ENCODE measurements around the gene CRY2. TPM values are rescaled to one million over a fixed set of nuclear protein-coding genes. Genes with fewer than 3 reads are reported as not detected.
A peak's percentile ranks its signal among the peaks of the same experiment; 100 is the strongest.
"Not testable (repeated sequence)": the region's sequence is repeated elsewhere in the genome, so short reads cannot be mapped to it uniquely, and the experiment has no call there.

Gene CRY2
- total and polyA plus RNA-seq, 7 experiments from 2014 or later, result 26.9 to 202 (median 66.0) TPM

- H3K4me3 ChIP-seq (ENCODE audit: low read length), result no peak overlapping the region
- no peaks in the 10 kb centered on the region for H3K36me3 ChIP-seq (ENCODE audit: control insufficient read depth in 2 of 3, insufficient read depth in 3 of 3, low read length in 3 of 3)
- Mint-ChIP-seq H3K4me3 (no peak overlapping the region), H3K27ac (peak overlapping the region in 1 of 9 donors; percentile 36), H3K27me3 (peaks cover 0 to 32% (median 7%) of the 10 kb centered on the region in 5 donors), H3K4me1 (peaks cover 7 to 32% (median 11%) of the 10 kb centered on the region in 7 donors), H3K36me3 (peaks cover 0 to 10% (median 0%) of the 10 kb centered on the region in 5 donors), H3K9me3 (peaks cover 0 to 9% (median 0%) of the 10 kb centered on the region in 11 donors)
- no peak overlapping the region for H3K27ac ChIP-seq (ENCODE audit: low read depth, low read length)
- no peaks in the 10 kb centered on the region for H3K4me1 ChIP-seq (ENCODE audit: control insufficient read depth in 2 of 2, insufficient read depth in 2 of 2, low read length in 2 of 2)
- H3K27me3 ChIP-seq (ENCODE audit: control insufficient read depth in 2 of 2, insufficient read depth in 2 of 2, low read length in 2 of 2), result no peaks in the 10 kb centered on the region
- DNase-seq (no peak), ATAC-seq (no peak)
- ChIA-PET CTCF (no interaction called here), POLR2A (no interaction called here)
- H3K9me3 ChIP-seq (ENCODE audit: control insufficient read depth in 2 of 3, low read length in 3 of 3), result no peaks in the 10 kb centered on the region
- intact Hi-C loops (cut with micrococcal nuclease), result no loop called here
Observed at GRCh38 chr11:45830596-45830995, 16.7 kb upstream of the CRY2 start.

GRCh38 chr11:45832811-45833441 is 14.3 kb upstream of the CRY2 start:
- Mint-ChIP-seq H3K4me1 (peaks cover 7 to 40% (median 11%) of the 10 kb centered on the region in 7 donors), H3K27ac (no peak overlapping the region), H3K4me3 (no peak overlapping the region), H3K27me3 (peaks cover 0 to 36% (median under 1%) of the 10 kb centered on the region in 5 donors), H3K36me3 (peaks cover 0 to 21% (median 0%) of the 10 kb centered on the region in 5 donors), H3K9me3 (peaks cover 0 to 2% (median 0%) of the 10 kb centered on the region in 11 donors)
- no peaks in the 10 kb centered on the region for H3K36me3 ChIP-seq (ENCODE audit: control insufficient read depth in 2 of 3, insufficient read depth in 3 of 3, low read length in 3 of 3)
- DNase-seq (no peak), ATAC-seq (no peak)
- ChIA-PET POLR2A (no interaction called here), CTCF (interaction anchor here (0.6 kb wide), 1 partner anchor 248 kb away, joined by 3 read pairs; no protein-coding TSS in a partner anchor)
- H3K27ac ChIP-seq (ENCODE audit: low read depth, low read length), result no peak overlapping the region
- H3K9me3 ChIP-seq (ENCODE audit: control insufficient read depth in 2 of 3, low read length in 3 of 3), result no peaks in the 10 kb centered on the region
- intact Hi-C loops (cut with micrococcal nuclease), result no loop called here
- no peaks in the 10 kb centered on the region for H3K27me3 ChIP-seq (ENCODE audit: control insufficient read depth in 2 of 2, insufficient read depth in 2 of 2, low read length in 2 of 2)
- H3K4me3 ChIP-seq (ENCODE audit: low read length), result no peak overlapping the region
- H3K4me1 ChIP-seq (ENCODE audit: control insufficient read depth in 2 of 2, insufficient read depth in 2 of 2, low read length in 2 of 2), result no peaks in the 10 kb centered on the region

- Histone ChIP-seq H3K4me1 (ENCODE audit: control insufficient read depth in 2 of 2, insufficient read depth in 2 of 2, low read length in 2 of 2) (no peaks in the 10 kb centered on the region), H3K9me3 (ENCODE audit: control insufficient read depth in 2 of 3, low read length in 3 of 3) (no peaks in the 10 kb centered on the region), H3K4me3 (ENCODE audit: low read length) (no peak overlapping the region), H3K27me3 (ENCODE audit: control insufficient read depth in 2 of 2, insufficient read depth in 2 of 2, low read length in 2 of 2) (no peaks in the 10 kb centered on the region), H3K36me3 (ENCODE audit: control insufficient read depth in 2 of 3, insufficient read depth in 3 of 3, low read length in 3 of 3) (no peaks in the 10 kb centered on the region), H3K27ac (ENCODE audit: low read depth, low read length) (no peak overlapping the region)
- ChIA-PET POLR2A (no interaction called here), CTCF (interaction anchor here (1.0 to 1.2 kb wide), 2 partner anchors 8 to 9 kb away, joined by 4 read pairs; no protein-coding TSS in a partner anchor)
- H3K36me3 Mint-ChIP-seq, result peaks cover 0 to 22% (median 0%) of the 10 kb centered on the region in 5 donors
- peaks cover 7 to 40% (median 11%) of the 10 kb centered on the region in 7 donors for H3K4me1 Mint-ChIP-seq
- peak overlapping the region in 3 of 9 donors; percentile 23 to 92 (median 75) for H3K27ac Mint-ChIP-seq
- no peak for ATAC-seq
- intact Hi-C loops (cut with micrococcal nuclease), result loop anchor here in 1 of 2 donors (1.0 kb wide), 3 partner anchors 10 to 28 kb away; partner anchors contain the start of genes CRY2 and SLC35C1
- H3K4me3 Mint-ChIP-seq, result peak overlapping the region in 2 of 10 donors; percentile 34 to 88
- peaks cover 0 to 4% (median 0%) of the 10 kb centered on the region in 11 donors for H3K9me3 Mint-ChIP-seq
- DNase-seq, result no peak
- peaks cover 0 to 35% (median 0%) of the 10 kb centered on the region in 5 donors for H3K27me3 Mint-ChIP-seq
Observed at GRCh38 chr11:45833761-45834160, 13.5 kb upstream of the CRY2 start.

- ATAC-seq (peak; percentile 47), DNase-seq (peak in 1 of 9 donors; percentile 27)
- peak overlapping the region in 3 of 9 donors; percentile 23 to 92 (median 71) for H3K27ac Mint-ChIP-seq
- intact Hi-C loops (cut with micrococcal nuclease), result loop anchor here in 1 of 2 donors (1.0 kb wide), 3 partner anchors 9 to 29 kb away; partner anchors contain the start of genes CRY2 and SLC35C1
- ChIA-PET POLR2A (no interaction called here), CTCF (interaction anchor here (0.6 to 1.2 kb wide), 4 partner anchors 8 to 132 kb away, joined by 3 to 4 read pairs (median 4); no protein-coding TSS in a partner anchor)
- peaks cover 0 to 31% (median 0%) of the 10 kb centered on the region in 5 donors for H3K27me3 Mint-ChIP-seq
- Histone ChIP-seq H3K4me1 (ENCODE audit: control insufficient read depth in 2 of 2, insufficient read depth in 2 of 2, low read length in 2 of 2) (no peaks in the 10 kb centered on the region), H3K9me3 (ENCODE audit: control insufficient read depth in 2 of 3, low read length in 3 of 3) (no peaks in the 10 kb centered on the region), H3K36me3 (ENCODE audit: control insufficient read depth in 2 of 3, insufficient read depth in 3 of 3, low read length in 3 of 3) (no peaks in the 10 kb centered on the region), H3K27ac (ENCODE audit: low read depth, low read length) (no peak overlapping the region), H3K4me3 (ENCODE audit: low read length) (no peak overlapping the region), H3K27me3 (ENCODE audit: control insufficient read depth in 2 of 2, insufficient read depth in 2 of 2, low read length in 2 of 2) (no peaks in the 10 kb centered on the region)
- peaks cover 0 to 22% (median 0%) of the 10 kb centered on the region in 5 donors for H3K36me3 Mint-ChIP-seq
- peak overlapping the region in 5 of 10 donors; percentile 0 to 88 (median 29) for H3K4me3 Mint-ChIP-seq
- H3K4me1 Mint-ChIP-seq, result peaks cover 7 to 40% (median 11%) of the 10 kb centered on the region in 7 donors
- peaks cover 0 to 4% (median 0%) of the 10 kb centered on the region in 11 donors for H3K9me3 Mint-ChIP-seq
Observed at GRCh38 chr11:45834298-45834756, 12.9 kb upstream of the CRY2 start.

- H3K4me3 Mint-ChIP-seq, result no peak overlapping the region
- H3K9me3 Mint-ChIP-seq, result peaks cover 0 to 4% (median 0%) of the 10 kb centered on the region in 11 donors
- H3K27me3 ChIP-seq (ENCODE audit: control insufficient read depth in 2 of 2, insufficient read depth in 2 of 2, low read length in 2 of 2), result no peaks in the 10 kb centered on the region
- H3K9me3 ChIP-seq (ENCODE audit: control insufficient read depth in 2 of 3, low read length in 3 of 3), result no peaks in the 10 kb centered on the region
- no peak overlapping the region for H3K27ac Mint-ChIP-seq
- peaks cover 0 to 44% (median 0%) of the 10 kb centered on the region in 5 donors for H3K27me3 Mint-ChIP-seq
- intact Hi-C loops (cut with micrococcal nuclease), result loop anchor here in 1 of 2 donors (5.0 kb wide), 1 partner anchor 858 kb away; no protein-coding TSS in a partner anchor
- no peak overlapping the region for H3K27ac ChIP-seq (ENCODE audit: low read depth, low read length)
- no peak for DNase-seq
- H3K36me3 Mint-ChIP-seq, result peaks cover 0 to 14% (median 0%) of the 10 kb centered on the region in 5 donors
- H3K36me3 ChIP-seq (ENCODE audit: control insufficient read depth in 2 of 3, insufficient read depth in 3 of 3, low read length in 3 of 3), result no peaks in the 10 kb centered on the region
- H3K4me3 ChIP-seq (ENCODE audit: low read length), result no peak overlapping the region
- ChIA-PET POLR2A (interaction anchor here (0.7 to 1.0 kb wide), 2 partner anchors 30 to 170 kb away, joined by 3 to 4 read pairs; no protein-coding TSS in a partner anchor), CTCF (no interaction called here)
- no peak for ATAC-seq
- peaks cover 9 to 29% (median 14%) of the 10 kb centered on the region in 7 donors for H3K4me1 Mint-ChIP-seq
- H3K4me1 ChIP-seq (ENCODE audit: control insufficient read depth in 2 of 2, insufficient read depth in 2 of 2, low read length in 2 of 2), result peaks cover 5% of the 10 kb centered on the region in 2 donors
Observed at GRCh38 chr11:45839204-45839603, 8.1 kb upstream of the CRY2 start.

- H3K27ac Mint-ChIP-seq, result peak overlapping the region in 1 of 9 donors; percentile 62
- H3K4me3 ChIP-seq (ENCODE audit: low read length), result not testable (repeated sequence)
- intact Hi-C loops (cut with micrococcal nuclease), result loop anchor here (5.0 to 10.0 kb wide), 3 partner anchors 272 to 1245 kb away; no protein-coding TSS in a partner anchor
Observed at GRCh38 chr11:45840251-45840650, 7.0 kb upstream of the CRY2 start.

More at GRCh38 chr11:45840251-45840650, 7.0 kb upstream of the CRY2 start:
- DNase-seq; H3K4me3 Mint-ChIP-seq; H3K27me3 ChIP-seq (ENCODE audit: control insufficient read depth in 2 of 2, insufficient read depth in 2 of 2, low read length in 2 of 2); H3K9me3 ChIP-seq (ENCODE audit: control insufficient read depth in 2 of 3, low read length in 3 of 3); H3K9me3 Mint-ChIP-seq; H3K36me3 ChIP-seq (ENCODE audit: control insufficient read depth in 2 of 3, insufficient read depth in 3 of 3, low read length in 3 of 3); CTCF ChIA-PET; ATAC-seq; H3K27ac ChIP-seq (ENCODE audit: low read depth, low read length); H3K4me1 ChIP-seq (ENCODE audit: control insufficient read depth in 2 of 2, insufficient read depth in 2 of 2, low read length in 2 of 2); POLR2A ChIA-PET: not testable (repeated sequence)
- peaks cover 0 to 46% (median 0%) of the 10 kb centered on the region in 5 donors for H3K27me3 Mint-ChIP-seq
- peaks cover 0 to 13% (median 0%) of the 10 kb centered on the region in 5 donors for H3K36me3 Mint-ChIP-seq
- H3K4me1 Mint-ChIP-seq, result peaks cover 4 to 20% (median 11%) of the 10 kb centered on the region in 7 donors

All from naive thymus-derived CD4-positive, alpha-beta T cell (primary cell).